Measurements from ENCODE around the gene CACNB2.
"Not testable (repeated sequence)": the region's sequence is repeated elsewhere in the genome, so short reads cannot be mapped to it uniquely, and the experiment has no call there.

Gene CACNB2

GRCh38 chr10:18145652-18146051 is 5.4 kb downstream of the CACNB2 start:
- no peak for DNase-seq

DNA sequence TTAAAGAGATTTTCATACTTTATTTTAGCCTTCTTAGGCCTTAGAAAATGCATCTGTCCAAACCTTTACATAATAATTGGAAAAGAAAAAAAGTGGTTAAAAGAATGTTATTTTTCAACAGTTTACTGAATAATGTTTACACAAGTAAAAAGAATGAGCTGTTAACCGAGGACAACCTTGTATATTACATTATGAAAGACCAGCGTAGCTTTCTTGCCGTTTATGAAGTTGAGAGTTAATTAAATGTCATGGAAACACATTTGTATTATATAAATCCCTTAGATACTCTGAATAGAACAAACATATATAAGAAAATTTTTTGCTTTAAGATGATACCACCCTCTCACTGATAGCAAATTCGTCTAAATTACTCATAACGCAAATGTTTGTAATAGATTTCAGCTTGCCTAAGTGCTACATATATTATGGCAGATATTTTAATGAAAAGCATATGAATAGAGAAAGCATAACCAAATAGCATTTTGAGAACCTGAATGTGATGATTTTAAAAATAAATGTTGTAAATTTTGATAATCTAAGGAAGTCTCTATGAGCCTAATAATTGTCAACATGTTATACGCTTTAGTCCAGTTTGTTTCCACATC is 9.1 kb downstream of the CACNB2 start:
- no peak for DNase-seq

GRCh38 chr10:18151356-18151890 is 11.2 kb downstream of the CACNB2 start:
- DNase-seq: no peak

DNA sequence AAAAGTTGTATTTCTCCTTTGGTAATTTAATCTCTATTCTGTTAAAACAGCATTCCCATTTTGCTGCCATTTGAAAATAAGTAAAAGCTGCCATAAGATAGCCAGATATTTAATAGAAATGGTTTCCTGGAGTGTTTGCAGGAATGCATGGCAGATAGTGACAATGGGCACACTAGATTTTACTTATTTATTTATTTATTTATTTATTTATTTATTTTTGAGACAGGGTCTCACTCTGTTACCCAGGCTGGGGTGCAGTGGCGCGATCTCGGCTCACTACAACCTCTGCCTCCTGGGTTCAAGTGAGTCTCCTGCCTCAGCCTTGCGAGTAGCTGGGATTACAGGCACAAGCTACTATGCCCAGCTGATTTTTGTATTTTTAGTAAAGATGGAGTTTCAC is 13.2 kb downstream of the CACNB2 start:
- not testable (repeated sequence) for DNase-seq

DNA sequence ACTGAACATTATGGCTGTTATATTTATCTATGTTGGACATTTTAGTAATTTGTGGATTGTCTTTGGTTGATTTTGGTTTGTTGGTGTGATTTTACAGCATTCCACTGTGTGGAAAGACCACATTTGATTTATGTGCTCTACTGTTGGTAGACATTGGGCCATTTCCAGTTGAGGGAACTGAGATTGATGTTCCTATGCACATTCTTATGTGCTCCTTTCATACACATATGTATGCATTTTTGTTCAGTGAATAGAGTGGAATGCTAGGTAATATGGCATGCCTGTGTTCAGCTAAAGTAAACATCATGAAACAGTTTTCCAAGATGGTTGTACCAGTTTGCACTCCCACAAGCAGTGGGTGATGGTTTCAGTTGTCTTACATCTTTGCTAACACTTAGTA is 15.1 kb downstream of the CACNB2 start:
- DNase-seq: no peak

DNA sequence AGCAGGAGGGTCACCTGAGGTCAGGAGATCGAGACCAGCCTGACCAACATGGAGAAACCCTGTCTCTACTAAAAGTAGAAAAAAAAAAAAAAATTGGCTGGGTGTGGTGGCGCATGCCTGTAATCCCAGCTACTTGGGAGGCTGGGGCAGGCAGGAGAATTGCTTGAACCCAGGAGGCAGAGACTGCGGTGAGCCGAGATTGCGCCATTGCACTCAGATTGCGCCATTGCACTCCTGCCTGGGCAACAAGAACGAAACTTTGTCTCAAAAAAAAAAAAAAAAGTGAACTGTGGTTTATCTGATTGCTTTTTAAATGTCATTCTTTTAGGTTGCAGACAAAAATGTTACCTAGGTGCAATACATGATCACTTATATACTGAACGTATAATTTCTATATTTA is 16.6 kb downstream of the CACNB2 start:
- not testable (repeated sequence) for DNase-seq

DNA sequence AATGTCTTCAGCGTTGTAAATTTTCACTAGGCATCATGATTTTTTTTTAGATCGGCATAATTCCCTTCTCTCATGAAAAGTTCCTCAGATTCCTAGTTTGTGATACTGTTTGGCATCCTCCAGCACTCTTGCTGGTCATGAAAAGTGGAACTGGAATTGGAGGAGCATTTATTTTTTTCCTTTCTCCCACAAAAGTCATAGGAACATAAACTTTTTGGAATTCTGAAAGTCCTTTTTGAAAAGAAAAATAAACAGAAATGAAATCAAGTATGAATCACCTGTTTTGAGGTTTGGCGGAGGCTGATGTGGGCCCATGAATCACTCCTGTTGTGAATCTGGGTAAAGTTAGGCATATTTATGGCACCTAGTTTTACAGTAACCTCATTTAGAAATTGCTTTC is 17.7 kb downstream of the CACNB2 start:
- no peak for DNase-seq

- no peak for DNase-seq
These were observed 18.6 kb downstream of the CACNB2 start for GRCh38 chr10:18158773-18159265.

DNA sequence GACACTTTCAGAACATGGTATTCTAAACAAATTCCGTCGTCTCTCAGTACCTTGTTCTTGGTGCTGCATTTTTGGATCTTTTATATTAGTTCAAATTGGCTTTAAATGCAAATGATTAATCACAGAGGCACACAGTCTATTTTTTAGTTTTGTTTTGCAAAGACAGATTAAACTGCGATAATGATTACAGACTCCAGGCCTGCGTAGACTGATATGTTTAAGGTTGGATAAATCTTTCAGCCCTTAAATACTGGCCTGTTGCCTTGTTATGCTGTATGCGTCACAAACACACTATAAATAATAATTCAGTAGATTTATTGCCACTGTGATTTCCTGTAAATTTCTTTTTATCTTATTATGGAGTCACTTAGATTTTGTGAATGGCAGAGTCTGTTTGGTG is 19.3 kb downstream of the CACNB2 start:
- no peak for DNase-seq

GRCh38 chr10:18162021-18162627 is 21.9 kb downstream of the CACNB2 start:
- DNase-seq: no peak

DNA sequence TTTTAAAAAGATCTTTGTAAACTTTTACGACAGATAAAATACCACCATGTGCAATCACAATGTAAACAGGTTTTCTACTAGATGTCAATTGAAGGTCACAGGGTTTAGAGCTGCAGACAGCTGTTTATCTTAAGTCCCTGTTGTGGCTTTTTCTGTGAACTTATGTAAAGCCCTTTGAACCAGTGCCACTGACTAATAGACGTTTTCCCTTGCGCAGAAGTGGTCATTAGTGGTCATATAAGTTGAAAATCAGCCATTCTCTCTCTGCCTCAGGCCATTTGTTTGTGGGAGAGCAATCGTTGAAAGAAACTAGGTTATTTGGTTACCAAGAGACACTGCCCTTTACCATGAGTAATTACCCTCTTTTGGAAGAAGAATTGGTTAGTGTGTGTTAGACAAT is 23.9 kb downstream of the CACNB2 start:
- no peak for DNase-seq

- no peak for DNase-seq
These were observed 24.6 kb downstream of the CACNB2 start for GRCh38 chr10:18164748-18165361.

GRCh38 chr10:18178854-18179483 is 38.7 kb downstream of the CACNB2 start:
- DNase-seq: no peak

DNA sequence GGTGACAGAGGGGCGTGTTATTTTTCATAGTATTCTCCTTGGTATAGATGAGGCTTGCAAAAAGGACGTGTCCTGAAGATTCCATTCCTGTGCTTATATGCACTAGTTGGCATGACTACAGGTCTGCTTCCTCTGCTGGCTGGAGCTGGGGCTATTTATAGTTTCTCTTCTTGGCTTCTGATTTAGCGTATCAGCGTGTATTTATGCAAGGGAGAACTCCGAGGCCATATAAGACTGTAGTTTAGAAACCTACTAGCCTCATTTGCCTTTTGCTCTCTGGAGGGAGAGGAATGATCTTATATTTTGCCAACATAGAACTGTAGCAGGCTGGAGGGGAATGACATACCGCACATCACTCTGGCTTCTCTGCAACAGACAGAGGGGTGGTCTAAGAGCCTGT is 39.7 kb downstream of the CACNB2 start:
- no peak for DNase-seq

DNA sequence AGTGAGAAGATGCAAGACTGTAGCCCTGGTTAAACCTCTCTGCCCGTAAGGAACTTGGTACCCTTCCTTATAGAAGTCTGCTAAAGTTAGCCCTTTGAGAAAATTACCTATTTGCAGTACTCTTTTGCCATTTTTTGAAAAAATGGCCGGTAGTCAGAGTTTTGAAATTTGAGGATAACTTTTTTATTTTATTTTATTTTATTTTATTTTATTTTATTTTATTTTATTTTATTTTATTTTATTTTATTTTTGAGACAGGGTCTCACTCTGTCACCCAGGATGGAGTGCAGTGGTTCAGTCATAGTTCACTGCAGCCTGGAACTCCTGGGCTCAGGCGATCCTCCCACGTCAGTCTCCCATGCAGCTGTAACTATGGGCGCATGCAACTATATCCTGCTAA is 41.2 kb downstream of the CACNB2 start:
- not testable (repeated sequence) for DNase-seq

GRCh38 chr10:18185621-18186020 is 45.4 kb downstream of the CACNB2 start:
- DNase-seq: no peak

DNA sequence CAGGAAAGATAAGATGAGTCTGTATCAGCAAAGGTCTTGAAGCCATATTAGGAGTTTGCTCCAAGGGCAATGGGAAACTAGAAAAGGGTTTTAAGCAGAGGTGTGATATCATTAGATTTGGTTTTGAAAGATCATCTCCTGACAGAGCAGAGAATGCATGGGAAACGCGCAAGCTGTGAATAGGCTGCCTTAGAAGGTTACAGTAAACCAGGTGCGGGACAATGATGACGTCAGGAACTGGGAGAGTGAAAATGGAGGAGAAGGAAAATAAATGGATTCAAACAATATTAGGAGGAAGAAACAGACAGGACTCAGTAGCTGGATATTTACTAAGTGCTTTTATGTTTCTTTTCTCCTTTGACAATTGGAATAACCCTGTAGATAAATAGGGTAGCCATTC is 50.6 kb downstream of the CACNB2 start:
- DNase-seq: no peak

- no peak for DNase-seq
These were observed 54.4 kb downstream of the CACNB2 start for GRCh38 chr10:18194634-18195033.

GRCh38 chr10:18195060-18195799 is 55.0 kb downstream of the CACNB2 start:
- DNase-seq: no peak

- DNase-seq: no peak
These were observed 56.8 kb downstream of the CACNB2 start for GRCh38 chr10:18196806-18197550.

GRCh38 chr10:18197706-18198105 is 57.5 kb downstream of the CACNB2 start:
- no peak for DNase-seq

DNA sequence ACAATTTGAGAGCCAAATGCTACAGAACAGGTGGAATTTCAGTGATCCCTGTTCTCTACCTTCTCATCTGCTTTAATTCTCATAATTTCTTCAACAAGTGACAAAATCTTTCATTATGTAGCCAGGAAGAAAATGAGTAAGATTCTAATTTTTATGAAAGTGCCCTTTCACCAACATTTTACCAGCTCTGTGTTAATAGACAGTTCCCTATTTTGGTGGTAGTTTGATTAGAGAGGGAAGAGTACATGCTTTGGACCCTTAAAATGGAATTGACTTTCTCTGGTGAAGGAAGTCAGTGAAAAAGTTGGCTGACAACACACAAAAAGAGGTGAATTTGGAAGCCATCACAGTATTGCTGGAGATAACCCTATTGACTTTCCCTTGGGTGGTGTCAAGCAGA is 61.7 kb downstream of the CACNB2 start:
- DNase-seq: no peak

Data from activated CD4-positive, alpha-beta T cell treated with anti-CD3 and anti-CD28 coated beads, Interleukin-2, amount 50 U/mL, for 4 hours (primary cell).